ENCODE data around the gene ATG101.

GRCh38 chr12:52073531-52074381 lies 4.0 kb downstream of the ATG101 start:
- TF ChIP-seq POLR2A (IDR thresholded peaks at IDR 0.05; ENCODE audit: low read depth): no peak
- no peak for TF ChIP-seq POLR2AphosphoS5 (IDR thresholded peaks at IDR 0.05)

Data from esophagus muscularis mucosa (tissue), 2 donors.